Cardiac muscle cell (in vitro differentiated cells and primary cell): ENCODE results near the gene LRP3. TPM values are rescaled to one million over a fixed set of nuclear protein-coding genes. Genes with fewer than 3 reads are reported as not detected.

Source experiments
- DNase-seq, 2 donors: peaks; one replicate each; pipeline versions ENCODE4 v3.0.0 to v3.0.0-alpha.2; 2010 to 2017; ENCODE audit warnings: low read depth in 1 of 2, low spot score in 1 of 2
- H3K27ac ChIP-seq: fragments of 200-600 bp; sonication (generic); 2 replicates; pipeline ENCODE4 v1.5.1; 2016
- H3K27me3 ChIP-seq: fragments of 200-600 bp; sonication (generic); 2 replicates; pipeline ENCODE4 v1.6.0; 2016; ENCODE audit warnings: control low read depth
- H3K36me3 ChIP-seq: fragments of 200-600 bp; sonication (generic); 2 replicates; pipeline ENCODE4 v1.5.1; 2016; ENCODE audit warnings: control low read depth
- H3K4me1 ChIP-seq: fragments of 200-600 bp; sonication (generic); 2 replicates; pipeline ENCODE4 v1.8.1; 2017; ENCODE audit warnings: low read depth, mild to moderate bottlenecking, mixed run types
- H3K4me3 ChIP-seq: fragments of 200-600 bp; sonication (generic); 2 replicates; pipeline ENCODE4 v1.5.1; 2016; ENCODE audit warnings: mild to moderate bottlenecking
- H3K9me3 ChIP-seq: fragments of 200-600 bp; sonication (generic); 2 replicates; pipeline ENCODE4 v1.5.1; 2017; ENCODE audit warnings: low read depth, mild to moderate bottlenecking, control low read depth
- CTCF ChIP-seq: IDR thresholded peaks from 2 replicates; pipeline ENCODE4 v1.5.1; 2012; ENCODE audit warnings: low read depth, mild to moderate bottlenecking, low read length
- polyA plus RNA-seq: library from polyadenylated mRNA; unstranded; fragments of >200 nt; fragmentation: Nextera tagmentation; extraction: Ambion mirVana; gene quantifications from 2 replicates; pipeline ENCODE4 v1.2.1, GENCODE V29; 2016
- total RNA-seq: library from RNA; depleted of rRNA; stranded (reverse); fragments of >200 nt; gene quantifications from 2 replicates; pipeline ENCODE4 v1.2.3, GENCODE V29; 2016

Gene LRP3
- total and polyA plus RNA-seq, 2 experiments from 2014 or later = 38.4 to 39.4 TPM

- no peak for TF ChIP-seq CTCF
- H3K27ac ChIP-seq = no peak overlapping the region
- DNase-seq = peak in 1 of 2 donors; percentile 83
- H3K4me1 ChIP-seq = no peaks in the 10 kb centered on the region
- no peaks in the 10 kb centered on the region for H3K27me3 ChIP-seq
- no peaks in the 10 kb centered on the region for H3K36me3 ChIP-seq
- no peak overlapping the region for H3K4me3 ChIP-seq
- no peaks in the 10 kb centered on the region for H3K9me3 ChIP-seq
These were observed 37.8 kb upstream of the LRP3 start for GRCh38 chr19:33156334-33156733.

GRCh38 chr19:33157906-33158305 is 36.2 kb upstream of the LRP3 start:
- Histone ChIP-seq H3K9me3 (no peaks in the 10 kb centered on the region), H3K4me3 (no peak overlapping the region), H3K4me1 (no peaks in the 10 kb centered on the region), H3K27ac (no peak overlapping the region), H3K36me3 (no peaks in the 10 kb centered on the region), H3K27me3 (no peaks in the 10 kb centered on the region)
- no peak for TF ChIP-seq CTCF
- DNase-seq = no peak

GRCh38 chr19:33158365-33158764 is 35.8 kb upstream of the LRP3 start:
- Histone ChIP-seq H3K4me3 (no peak overlapping the region), H3K9me3 (no peaks in the 10 kb centered on the region), H3K4me1 (no peaks in the 10 kb centered on the region), H3K27me3 (no peaks in the 10 kb centered on the region), H3K36me3 (no peaks in the 10 kb centered on the region), H3K27ac (no peak overlapping the region)
- TF ChIP-seq CTCF = no peak
- no peak for DNase-seq

GRCh38 chr19:33159149-33159548 is 35.0 kb upstream of the LRP3 start:
- no peak overlapping the region for H3K4me3 ChIP-seq
- no peaks in the 10 kb centered on the region for H3K27me3 ChIP-seq
- no peak for DNase-seq
- H3K27ac ChIP-seq = no peak overlapping the region
- H3K9me3 ChIP-seq = no peaks in the 10 kb centered on the region
- no peaks in the 10 kb centered on the region for H3K36me3 ChIP-seq
- TF ChIP-seq CTCF = no peak
- H3K4me1 ChIP-seq = no peaks in the 10 kb centered on the region

GRCh38 chr19:33159893-33160292 is 34.2 kb upstream of the LRP3 start:
- DNase-seq = no peak

More at GRCh38 chr19:33159893-33160292, 34.2 kb upstream of the LRP3 start:
- Histone ChIP-seq H3K36me3 (no peaks in the 10 kb centered on the region), H3K4me1 (no peaks in the 10 kb centered on the region), H3K27ac (no peak overlapping the region), H3K9me3 (no peaks in the 10 kb centered on the region), H3K4me3 (no peak overlapping the region), H3K27me3 (no peaks in the 10 kb centered on the region)
- no peak for TF ChIP-seq CTCF
